HL-60/S4 (cell line): Measurements from ENCODE around the gene TUSC1.
"Not testable (repeated sequence)": the region's sequence is repeated elsewhere in the genome, so short reads cannot be mapped to it uniquely, and the experiment has no call there.

Experiments
- in situ Hi-C: fragments of 300-500 bp; cut with MboI; formaldehyde crosslinking; loops from 2 replicates; pipeline ENCODE4 v1.14.3; 2022; ENCODE audit warnings: low sequenced_read_pairs

Gene TUSC1

GRCh38 chr9:25678147-25678666 is at the start of gene TUSC1:
TUSC1 (minus strand) TSS chr9:25678444; CDS start chr9:25678312, 132 bp downstream.
- in situ Hi-C loops: no loop called here

- in situ Hi-C loops: no loop called here
Observed at GRCh38 chr9:25726871-25727410, 48.7 kb upstream of the TUSC1 start.

GRCh38 chr9:25724424-25724823 is 46.2 kb upstream of the TUSC1 start:
- in situ Hi-C loops: no loop called here

GRCh38 chr9:25716220-25716872 is 38.1 kb upstream of the TUSC1 start:
- in situ Hi-C loops: no loop called here

GRCh38 chr9:25709941-25710340 is 31.7 kb upstream of the TUSC1 start:
- in situ Hi-C loops: no loop called here

GRCh38 chr9:25704800-25705199 is 26.6 kb upstream of the TUSC1 start:
- in situ Hi-C loops: no loop called here

GRCh38 chr9:25703701-25704357 is 25.6 kb upstream of the TUSC1 start:
- in situ Hi-C loops: no loop called here

- in situ Hi-C loops: no loop called here
Observed at GRCh38 chr9:25702536-25702935, 24.3 kb upstream of the TUSC1 start.

- in situ Hi-C loops: not testable (repeated sequence)
Observed at GRCh38 chr9:25700899-25701298, 22.7 kb upstream of the TUSC1 start.

GRCh38 chr9:25700430-25700829 is 22.2 kb upstream of the TUSC1 start:
- in situ Hi-C loops: no loop called here

- in situ Hi-C loops: no loop called here
Observed at GRCh38 chr9:25691786-25692185, 13.5 kb upstream of the TUSC1 start.

GRCh38 chr9:25684321-25684720 is 6.1 kb upstream of the TUSC1 start:
- in situ Hi-C loops: no loop called here

- in situ Hi-C loops: no loop called here
Observed at GRCh38 chr9:25681266-25681665, 3.0 kb upstream of the TUSC1 start.

- in situ Hi-C loops: no loop called here
Observed at GRCh38 chr9:25678846-25679360, 659 bp upstream of the TUSC1 start.

GRCh38 chr9:25677301-25678146 is 720 bp downstream of the TUSC1 start:
- in situ Hi-C loops: no loop called here

GRCh38 chr9:25675858-25676257 is 2.4 kb downstream of the TUSC1 start:
- in situ Hi-C loops: not testable (repeated sequence)

GRCh38 chr9:25658571-25658970 is 19.7 kb downstream of the TUSC1 start:
- in situ Hi-C loops: no loop called here

- in situ Hi-C loops: no loop called here
Observed at GRCh38 chr9:25654417-25654816, 23.8 kb downstream of the TUSC1 start.

GRCh38 chr9:25648116-25648515 is 30.1 kb downstream of the TUSC1 start:
- in situ Hi-C loops: no loop called here

GRCh38 chr9:25636026-25636425 is 42.2 kb downstream of the TUSC1 start:
- in situ Hi-C loops: no loop called here

- in situ Hi-C loops: no loop called here
Observed at GRCh38 chr9:25629231-25629630, 49.0 kb downstream of the TUSC1 start.
